ENCODE measurements around the gene KANSL1L. TPM values are rescaled to one million over a fixed set of nuclear protein-coding genes. Genes with fewer than 3 reads are reported as not detected.

The KANSL1L gene
- total RNA-seq, 1 donor from 2014 or later: 14.2 TPM

GRCh38 chr2:210086930-210087329, 84.3 kb downstream of the KANSL1L start:
- DNase-seq (ENCODE audit: low spot score) (no peak), ATAC-seq (no peak)

- DNase-seq (ENCODE audit: low spot score) (no peak), ATAC-seq (peak; percentile 19)
These were observed 84.9 kb downstream of the KANSL1L start for GRCh38 chr2:210086292-210086691.

DNA sequence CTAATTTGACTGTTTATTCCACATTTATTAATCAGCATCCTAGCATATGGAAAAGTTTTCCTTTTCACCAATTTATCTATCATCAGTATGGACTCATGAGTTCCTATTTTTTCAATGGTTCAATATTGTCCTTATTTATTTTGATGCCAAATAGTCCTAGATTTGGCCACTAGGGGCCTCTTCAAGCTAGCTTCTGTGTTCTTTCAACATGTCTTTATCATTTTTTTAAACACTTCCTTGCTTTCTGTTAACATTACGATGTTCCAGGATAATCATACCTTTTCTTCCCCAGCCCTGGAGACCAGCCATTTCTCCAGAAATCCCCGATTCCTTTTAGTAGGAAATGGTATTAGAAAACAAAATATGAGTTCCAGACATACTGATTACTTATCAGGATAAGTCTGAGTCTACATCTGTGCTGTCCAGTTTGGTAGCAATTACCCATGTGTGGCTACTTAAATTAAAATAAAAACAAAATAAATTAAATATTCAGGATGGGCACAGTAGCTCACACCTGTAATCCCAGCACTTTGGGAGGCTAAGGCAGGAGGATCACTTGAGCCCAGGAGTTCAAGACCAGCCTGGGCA, 98.2 kb downstream of the KANSL1L start:
- ATAC-seq (peak; percentile 93), DNase-seq (ENCODE audit: low spot score) (no peak)

DNA sequence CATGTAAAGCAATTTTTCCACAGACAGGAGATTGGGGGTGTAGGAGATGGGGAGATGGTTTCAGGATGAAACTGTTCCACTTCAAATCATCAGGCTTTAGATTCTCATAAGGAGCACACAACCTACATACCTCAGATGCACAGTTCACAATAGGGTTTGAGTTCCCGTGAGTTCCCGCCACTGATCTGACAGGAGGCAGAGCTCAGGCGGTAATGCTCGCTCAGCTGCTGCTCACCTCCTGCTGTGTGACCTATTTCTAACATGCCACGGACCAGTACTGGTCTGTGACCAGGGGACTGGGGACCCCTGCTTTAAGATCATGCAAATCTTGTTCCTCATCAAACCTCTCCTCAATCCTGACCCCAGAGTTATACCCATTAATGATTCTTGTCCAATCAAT, 98.7 kb downstream of the KANSL1L start:
- ATAC-seq (no peak), DNase-seq (ENCODE audit: low spot score) (no peak)

GRCh38 chr2:210063306-210063705, 107.9 kb downstream of the KANSL1L start:
- no peak for DNase-seq (ENCODE audit: low spot score)

GRCh38 chr2:210055825-210056224, 115.4 kb downstream of the KANSL1L start:
- no peak for ATAC-seq
- no peak for DNase-seq (ENCODE audit: low spot score)

More at GRCh38 chr2:210063306-210063705, 107.9 kb downstream of the KANSL1L start:
- ATAC-seq: no peak

GRCh38 chr2:210054696-210055095, 116.5 kb downstream of the KANSL1L start:
- ATAC-seq: no peak
- DNase-seq (ENCODE audit: low spot score): no peak

GRCh38 chr2:210050885-210051284, 120.3 kb downstream of the KANSL1L start:
- ATAC-seq (no peak), DNase-seq (ENCODE audit: low spot score) (no peak)

DNA sequence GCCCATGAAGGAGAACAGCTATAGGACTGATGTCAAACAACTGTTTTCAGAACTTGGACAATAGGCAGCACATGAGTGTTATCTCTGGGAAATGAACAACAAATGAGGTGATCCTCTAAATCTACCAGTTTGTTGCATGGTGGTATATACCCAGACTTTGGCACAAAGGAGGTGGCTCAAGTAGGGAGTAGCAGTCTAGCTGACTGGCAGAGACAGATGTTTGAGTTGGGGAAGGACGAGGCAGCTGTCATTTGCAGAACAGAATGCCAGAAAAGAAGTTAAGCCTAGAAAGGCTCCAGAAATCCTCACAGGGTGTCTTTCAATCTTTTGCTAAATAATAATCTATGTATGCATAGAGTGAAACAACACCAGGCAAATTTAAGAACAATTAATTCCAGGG, 121.4 kb downstream of the KANSL1L start:
- no peak for ATAC-seq
- no peak for DNase-seq (ENCODE audit: low spot score)

DNA sequence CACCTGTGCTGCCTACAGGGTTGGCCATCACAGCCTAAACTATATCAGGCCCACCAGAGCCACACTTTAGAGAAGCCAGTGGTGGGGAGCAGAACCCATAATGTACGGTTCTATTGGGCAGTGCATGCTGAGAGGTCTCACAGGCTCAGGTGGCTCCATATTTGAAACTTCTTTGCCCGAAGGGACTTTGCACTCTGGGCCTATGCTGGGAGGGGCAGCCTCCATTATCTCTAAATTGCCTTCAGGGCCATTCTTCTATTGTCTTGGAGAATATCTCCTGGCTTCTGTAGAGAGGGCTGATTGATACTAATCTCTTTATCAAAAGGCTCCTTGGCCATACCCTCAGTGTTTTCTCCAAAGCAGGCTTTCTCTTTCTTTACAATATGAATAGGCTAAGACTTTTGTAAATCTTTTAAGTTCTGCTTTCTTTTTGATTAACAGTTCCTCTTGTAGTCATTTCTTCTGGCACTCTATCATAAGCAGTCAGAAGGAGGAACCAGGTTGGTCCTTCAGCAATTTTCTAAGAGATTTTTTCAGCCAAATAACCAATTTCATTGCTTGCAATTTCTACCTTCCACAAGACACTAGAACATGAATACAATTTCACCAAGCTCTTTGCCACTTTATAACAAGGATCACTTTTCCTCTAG, 124.2 kb downstream of the KANSL1L start:
- no peak for DNase-seq (ENCODE audit: low spot score)
- no peak for ATAC-seq

DNA sequence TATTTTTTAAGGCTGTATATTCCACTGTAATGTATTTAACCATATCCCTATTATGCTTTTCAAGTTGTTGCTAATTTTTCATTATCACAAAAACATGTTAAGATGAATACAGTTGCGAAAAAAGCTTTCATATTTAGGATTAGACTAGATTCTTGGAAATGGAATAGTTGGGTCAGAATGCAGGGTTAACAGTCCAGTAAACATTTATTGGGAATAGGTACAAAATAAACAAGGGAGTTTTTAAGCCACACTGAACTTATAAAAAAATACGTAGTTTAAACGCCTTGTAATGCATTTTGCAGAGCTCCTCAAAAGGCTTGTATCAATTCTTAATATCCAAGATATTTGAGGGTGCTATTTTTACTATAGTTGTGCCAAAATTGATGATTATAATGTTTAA, 133.1 kb downstream of the KANSL1L start:
- DNase-seq (ENCODE audit: low spot score) (no peak), ATAC-seq (peak; percentile 53)

- ATAC-seq (no peak), DNase-seq (ENCODE audit: low spot score) (no peak)
These were observed 135.5 kb downstream of the KANSL1L start for GRCh38 chr2:210035679-210036078.

- DNase-seq (ENCODE audit: low spot score) (no peak), ATAC-seq (no peak)
These were observed 137.0 kb downstream of the KANSL1L start for GRCh38 chr2:210034087-210034683.

- ATAC-seq (no peak), DNase-seq (ENCODE audit: low spot score) (no peak)
These were observed 143.0 kb downstream of the KANSL1L start for GRCh38 chr2:210028178-210028577.

DNA sequence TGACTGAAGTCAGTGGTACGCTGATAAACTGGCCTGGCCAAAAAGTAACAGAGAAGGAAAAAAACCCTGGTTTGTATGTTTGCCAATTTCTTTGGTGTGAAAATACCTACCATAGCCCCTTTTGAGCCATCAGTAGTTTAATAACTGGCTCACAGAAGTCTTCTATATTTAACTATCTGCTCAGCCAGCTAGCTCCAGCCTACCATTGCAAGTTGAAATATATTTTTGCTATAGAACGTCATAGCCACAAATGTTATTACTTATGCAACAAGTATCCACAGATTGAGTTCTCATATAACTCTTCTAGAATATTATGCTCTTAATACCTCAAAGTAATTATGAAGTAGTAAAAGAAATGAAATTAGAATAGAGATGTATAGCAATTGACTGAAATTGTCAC, 143.6 kb downstream of the KANSL1L start:
- no peak for ATAC-seq
- no peak for DNase-seq (ENCODE audit: low spot score)

GRCh38 chr2:210022824-210023223, 148.4 kb downstream of the KANSL1L start:
- peak; percentile 54 for ATAC-seq

DNA sequence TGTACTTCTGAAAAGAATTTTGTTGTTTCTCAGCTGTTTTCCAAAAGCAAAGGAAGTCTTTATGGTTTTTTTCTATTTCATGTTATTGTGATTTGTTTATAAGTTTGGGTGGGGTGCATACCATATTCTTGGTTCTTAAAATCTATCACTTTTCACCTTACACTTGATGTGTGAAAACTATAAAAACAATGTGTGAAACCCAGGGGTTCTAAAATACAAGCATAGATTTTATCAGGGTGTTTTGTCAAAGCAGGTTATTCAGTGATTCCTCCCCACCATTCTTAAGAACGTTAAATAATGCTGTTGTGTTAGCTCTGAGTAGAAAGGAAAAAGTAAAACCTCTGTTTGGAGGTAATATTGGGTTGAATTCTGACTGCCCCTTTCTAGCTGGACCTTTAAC, 151.1 kb downstream of the KANSL1L start:
- ATAC-seq (no peak), DNase-seq (ENCODE audit: low spot score) (no peak)

More at GRCh38 chr2:210022824-210023223, 148.4 kb downstream of the KANSL1L start:
- DNase-seq (ENCODE audit: low spot score): no peak

DNA sequence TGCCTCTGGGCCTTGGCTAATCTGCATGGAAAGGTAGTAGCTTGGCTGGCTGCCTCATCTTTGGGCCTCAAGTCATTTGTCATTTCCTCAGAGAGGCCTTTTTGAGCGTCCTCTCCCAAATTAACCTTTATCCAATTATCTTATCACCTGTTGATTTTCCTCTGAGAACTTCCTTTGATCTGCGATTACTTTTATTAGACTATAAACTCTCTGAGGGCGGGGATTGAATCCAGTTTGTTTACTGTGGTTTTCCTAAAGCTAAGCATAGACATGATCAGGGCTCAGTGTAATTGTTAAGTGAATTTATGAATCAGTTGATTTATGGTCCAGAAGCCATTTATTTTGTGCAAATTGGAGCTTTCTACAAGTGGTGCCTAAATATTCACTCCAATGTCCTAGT, 161.3 kb downstream of the KANSL1L start:
- no peak for DNase-seq (ENCODE audit: low spot score)

GRCh38 chr2:210009126-210009525, 162.1 kb downstream of the KANSL1L start:
- no peak for ATAC-seq
- DNase-seq (ENCODE audit: low spot score): no peak

More for the DNA sequence above, 161.3 kb downstream of the KANSL1L start:
- ATAC-seq: no peak

DNA sequence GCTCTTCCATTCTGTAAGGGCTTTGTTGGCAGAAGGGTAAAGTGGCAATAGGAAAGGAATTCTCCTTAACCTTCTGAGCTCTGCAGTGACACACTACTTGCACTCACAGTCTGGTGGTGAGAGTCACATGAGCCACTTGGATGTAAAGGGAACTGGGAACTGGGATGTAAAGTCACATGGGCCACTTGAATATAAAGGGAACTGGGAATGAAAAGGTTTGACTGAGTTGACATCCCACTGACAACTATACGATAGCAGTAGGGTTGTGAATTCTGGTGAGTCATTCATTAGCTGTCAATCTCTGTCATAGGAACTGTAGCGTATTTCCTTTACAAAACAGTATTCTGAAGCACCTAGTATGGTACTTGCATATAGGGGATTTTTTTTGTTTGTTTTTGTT, 163.3 kb downstream of the KANSL1L start:
- no peak for DNase-seq (ENCODE audit: low spot score)
- ATAC-seq: no peak

- ATAC-seq (no peak), DNase-seq (ENCODE audit: low spot score) (no peak)
These were observed 166.3 kb downstream of the KANSL1L start for GRCh38 chr2:210004881-210005280.

GRCh38 chr2:210003359-210003758, 167.8 kb downstream of the KANSL1L start:
- DNase-seq (ENCODE audit: low spot score): no peak
- ATAC-seq: no peak
